Gastroesophageal sphincter (tissue), 4 donors: ENCODE data around the gene KLF6. TPM values are rescaled to one million over a fixed set of nuclear protein-coding genes. Genes with fewer than 3 reads are reported as not detected.

Source experiments
- ATAC-seq: fragments of 150-250 bp; one replicate; pipeline ENCODE4 v1.9.1; 2016; ENCODE audit warnings: mild to moderate bottlenecking, moderate library complexity
- H3K27ac ChIP-seq, 4 donors: fragments of 200-600 bp; sonication (generic) in 3 of 4; 1 replicate in 3 of 4; 2 replicates in 1 of 4; pipeline ENCODE4 v1.5.1; 2016 to 2019
- H3K27me3 ChIP-seq: fragments of 200-600 bp; sonication (generic); one replicate; pipeline ENCODE4 v1.5.1; 2019
- H3K36me3 ChIP-seq, 2 donors: fragments of 200-600 bp; sonication (generic); one replicate each; pipeline ENCODE4 v1.5.1; 2019; ENCODE audit warnings: control low read depth in 1 of 2
- H3K4me1 ChIP-seq, 3 donors: fragments of 200-600 bp; sonication (generic); 1 replicate in 2 of 3; 2 replicates in 1 of 3; pipeline ENCODE4 v1.5.1; 2016 to 2019; ENCODE audit warnings: control low read depth in 2 of 3
- H3K4me3 ChIP-seq, 2 donors: fragments of 200-600 bp; sonication (generic); one replicate each; pipeline ENCODE4 v1.5.1; 2019; ENCODE audit warnings: mild to moderate bottlenecking in 1 of 2, moderate library complexity in 1 of 2
- H3K9me3 ChIP-seq, 3 donors: fragments of 200-600 bp; sonication (generic); one replicate each; pipeline ENCODE4 v1.5.1; 2017 to 2019; ENCODE audit warnings: control low read depth in 2 of 3
- EP300 ChIP-seq: sonication (generic); formaldehyde crosslinking; IDR thresholded peaks from one replicate; pipeline ENCODE4 v1.6.1; 2017; ENCODE audit warnings: antibody characterized with exemption, mild to moderate bottlenecking
- POLR2A ChIP-seq, 2 donors: fragments of 450-650 bp; IDR thresholded peaks; one replicate each; pipeline ENCODE4 v1.6.1; 2017; ENCODE audit warnings: antibody characterized with exemption in 2 of 2, mild to moderate bottlenecking in 2 of 2, moderate library complexity in 1 of 2
- POLR2AphosphoS5 ChIP-seq: sonication (generic); formaldehyde crosslinking; IDR thresholded peaks from one replicate; pipeline ENCODE4 v1.6.1; 2017; ENCODE audit warnings: antibody characterized with exemption
- WGBS, 2 donors: methylation state at CpG; one replicate each; pipeline ENCODE4 v1.1.5; 2018; ENCODE audit warnings: low coverage in 1 of 2; 5-methylcytosine and 5-hydroxymethylcytosine counted together
- total RNA-seq, 4 donors: library from RNA; depleted of rRNA; stranded (reverse); fragments of >200 nt; gene quantifications; one replicate each; pipeline ENCODE4 v1.1.0, GENCODE V29; 2016
- TF ChIP-seq, protein P1 (sequence below), 4 experiments: fragments of 200-600 bp in 2 of 4; fragments of 450-650 bp in 2 of 4; sonication (generic) in 1 of 4; IDR thresholded peaks; one replicate each; pipeline ENCODE4 v1.5.1; 2017 to 2019; ENCODE audit warnings: antibody characterized with exemption in 4 of 4, mild to moderate bottlenecking in 2 of 4, moderate library complexity in 2 of 4

KLF6 gene
- total RNA-seq, 4 donors from 2014 or later, result 90.3 to 113 (median 105) TPM

DNA sequence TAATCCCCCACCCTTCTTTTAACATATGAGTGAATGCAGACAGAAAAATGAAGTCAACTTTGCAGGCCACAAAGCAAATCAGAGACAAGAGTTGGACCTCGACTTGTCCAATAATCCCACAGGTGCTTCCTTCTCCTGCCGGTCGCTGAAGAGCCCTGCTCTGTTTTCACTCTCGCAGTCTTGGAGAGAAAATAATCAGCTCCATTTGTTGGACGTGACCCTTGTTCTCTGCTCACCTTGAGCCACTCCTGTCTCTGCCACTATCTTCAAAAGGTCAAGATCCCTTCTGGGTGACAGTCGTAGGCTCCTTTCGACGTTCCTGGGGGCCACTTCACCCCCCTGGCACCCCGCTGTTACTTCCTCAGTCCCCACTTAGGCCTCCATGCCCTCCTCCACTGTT, 2.8 kb upstream of the KLF6 start:
- 78 to 80% methylated on average over 5 to 9 of the region's 9 CpGs for WGBS, 2 donors
- no peak for ATAC-seq
- H3K36me3 ChIP-seq, result no peaks in the 10 kb centered on the region
- H3K27ac ChIP-seq, result peak overlapping the region in 2 of 4 donors; percentile 99 to 100
- TF ChIP-seq, protein P1, sequence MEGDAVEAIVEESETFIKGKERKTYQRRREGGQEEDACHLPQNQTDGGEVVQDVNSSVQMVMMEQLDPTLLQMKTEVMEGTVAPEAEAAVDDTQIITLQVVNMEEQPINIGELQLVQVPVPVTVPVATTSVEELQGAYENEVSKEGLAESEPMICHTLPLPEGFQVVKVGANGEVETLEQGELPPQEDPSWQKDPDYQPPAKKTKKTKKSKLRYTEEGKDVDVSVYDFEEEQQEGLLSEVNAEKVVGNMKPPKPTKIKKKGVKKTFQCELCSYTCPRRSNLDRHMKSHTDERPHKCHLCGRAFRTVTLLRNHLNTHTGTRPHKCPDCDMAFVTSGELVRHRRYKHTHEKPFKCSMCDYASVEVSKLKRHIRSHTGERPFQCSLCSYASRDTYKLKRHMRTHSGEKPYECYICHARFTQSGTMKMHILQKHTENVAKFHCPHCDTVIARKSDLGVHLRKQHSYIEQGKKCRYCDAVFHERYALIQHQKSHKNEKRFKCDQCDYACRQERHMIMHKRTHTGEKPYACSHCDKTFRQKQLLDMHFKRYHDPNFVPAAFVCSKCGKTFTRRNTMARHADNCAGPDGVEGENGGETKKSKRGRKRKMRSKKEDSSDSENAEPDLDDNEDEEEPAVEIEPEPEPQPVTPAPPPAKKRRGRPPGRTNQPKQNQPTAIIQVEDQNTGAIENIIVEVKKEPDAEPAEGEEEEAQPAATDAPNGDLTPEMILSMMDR (IDR thresholded peaks at IDR 0.05), result no peak
- TF ChIP-seq EP300 (no peak), POLR2A (IDR thresholded peaks at IDR 0.05) (no peak), POLR2AphosphoS5 (no peak)
- peaks cover 0 to 10% (median 0%) of the 10 kb centered on the region in 3 donors for H3K4me1 ChIP-seq
- H3K4me3 ChIP-seq, result no peak overlapping the region
- no peaks in the 10 kb centered on the region for H3K27me3 ChIP-seq
- peaks cover 0 to 16% (median 0%) of the 10 kb centered on the region in 3 donors for H3K9me3 ChIP-seq

DNA sequence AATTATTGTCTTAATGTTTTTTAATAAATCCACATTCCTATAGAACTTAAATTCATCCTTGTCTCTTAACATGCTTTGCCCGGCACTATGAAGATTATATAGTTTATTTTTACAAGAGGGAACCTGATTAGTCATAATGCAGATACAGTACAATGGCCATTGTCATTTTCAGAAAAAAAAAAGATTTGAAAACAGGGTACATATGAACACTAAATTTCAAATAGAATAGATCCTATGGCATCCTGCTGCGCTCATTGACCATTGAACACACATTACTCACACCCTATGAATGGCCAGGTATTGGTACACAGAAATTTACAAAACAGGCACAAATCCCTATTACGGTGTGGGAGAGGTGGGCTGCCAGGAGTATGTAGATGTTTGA, 2.0 kb upstream of the KLF6 start:
- 82 to 93% methylated on average over 3 of the region's 3 CpGs for WGBS, 2 donors

GRCh38 chr10:3786295-3787015, 1.4 kb upstream of the KLF6 start:
- no peak for ATAC-seq
- peak overlapping the region; percentile 89 to 98 for H3K4me3 ChIP-seq
- peaks cover 0 to 16% (median 0%) of the 10 kb centered on the region in 3 donors for H3K9me3 ChIP-seq
- H3K36me3 ChIP-seq, result peaks cover 0 to 5% of the 10 kb centered on the region in 2 donors
- TF ChIP-seq POLR2AphosphoS5, result peak; percentile 44
- peak in 1 of 2 donors; percentile 17 for TF ChIP-seq POLR2A (IDR thresholded peaks at IDR 0.05)
- TF ChIP-seq EP300, result no peak
- TF ChIP-seq, protein P1 (IDR thresholded peaks at IDR 0.05), result peak in 1 of 4 experiments; percentile 8
- no peaks in the 10 kb centered on the region for H3K27me3 ChIP-seq
- 56 to 61% methylated on average over 10 to 16 of the region's 18 CpGs for WGBS, 2 donors
- H3K4me1 ChIP-seq, result peaks cover 0 to 13% (median 0%) of the 10 kb centered on the region in 3 donors
- H3K27ac ChIP-seq, result peak overlapping the region; percentile 99 to 100 (median 100)

More for the DNA sequence above, 2.0 kb upstream of the KLF6 start:
- H3K9me3 ChIP-seq, result peaks cover 0 to 16% (median 0%) of the 10 kb centered on the region in 3 donors
- H3K36me3 ChIP-seq, result no peaks in the 10 kb centered on the region
- H3K27ac ChIP-seq, result peak overlapping the region in 3 of 4 donors; percentile 99 to 100 (median 100)
- no peak overlapping the region for H3K4me3 ChIP-seq
- TF ChIP-seq, protein P1 (IDR thresholded peaks at IDR 0.05), result no peak
- no peak for TF ChIP-seq POLR2A (IDR thresholded peaks at IDR 0.05)
- no peak for TF ChIP-seq EP300
- TF ChIP-seq POLR2AphosphoS5, result no peak
- ATAC-seq, result no peak
- peaks cover 0 to 10% (median 0%) of the 10 kb centered on the region in 3 donors for H3K4me1 ChIP-seq
- no peaks in the 10 kb centered on the region for H3K27me3 ChIP-seq

- Histone ChIP-seq H3K9me3 (peaks cover 0 to 14% (median 0%) of the 10 kb centered on the region in 3 donors), H3K4me1 (peaks cover 0 to 19% (median 0%) of the 10 kb centered on the region in 3 donors), H3K27me3 (no peaks in the 10 kb centered on the region), H3K27ac (peak overlapping the region; percentile 99 to 100 (median 100)), H3K4me3 (peak overlapping the region; percentile 89 to 98), H3K36me3 (peaks cover 0 to 11% of the 10 kb centered on the region in 2 donors)
- ATAC-seq, result no peak
- TF ChIP-seq, protein P1 (IDR thresholded peaks at IDR 0.05), result peak in 1 of 4 experiments; percentile 22
- TF ChIP-seq POLR2AphosphoS5 (peak; percentile 63), EP300 (no peak)
- WGBS, 2 donors, result 0% methylated on average over 10 to 12 of the region's 18 CpGs
Measured at GRCh38 chr10:3785851-3786271, 852 bp upstream of the KLF6 start.
